Omental fat pad (tissue), 4 donors: ENCODE measurements around the gene MYO5A. TPM values are rescaled to one million over a fixed set of nuclear protein-coding genes. Genes with fewer than 3 reads are reported as not detected.
"Not testable (repeated sequence)": the region's sequence is repeated elsewhere in the genome, so short reads cannot be mapped to it uniquely, and the experiment has no call there.

Experiments
- ATAC-seq: fragments of 150-250 bp; one replicate; pipeline ENCODE4 v1.9.1; 2016; ENCODE audit warnings: mild to moderate bottlenecking, moderate library complexity; ENCODE audit not compliant: low FRiP score
- DNase-seq: peaks from one replicate; pipeline ENCODE4 v3.0.0-alpha.2; 2019; ENCODE audit warnings: low spot score
- total RNA-seq, 4 donors: library from RNA; depleted of rRNA; stranded (reverse); fragments of >200 nt; gene quantifications; one replicate each; pipeline ENCODE4 v1.1.0, GENCODE V29; 2016
- TF ChIP-seq, protein P1 (sequence below), 3 donors: fragments of 450-650 bp; IDR thresholded peaks; one replicate each; pipeline ENCODE4 v1.5.1; 2016 to 2017; ENCODE audit warnings: antibody characterized with exemption in 3 of 3, mild to moderate bottlenecking in 3 of 3, moderate library complexity in 2 of 3

Gene MYO5A
- 10 to 100 TPM; 45.5 to 81.6 (median 65.5) TPM for total RNA-seq

GRCh38 chr15:52528564-52529340, at the start of gene MYO5A:
Gene MYO5A (minus strand): TSS chr15:52528880. CDS start chr15:52528806, 74 bp downstream.
- TF ChIP-seq, protein P1, sequence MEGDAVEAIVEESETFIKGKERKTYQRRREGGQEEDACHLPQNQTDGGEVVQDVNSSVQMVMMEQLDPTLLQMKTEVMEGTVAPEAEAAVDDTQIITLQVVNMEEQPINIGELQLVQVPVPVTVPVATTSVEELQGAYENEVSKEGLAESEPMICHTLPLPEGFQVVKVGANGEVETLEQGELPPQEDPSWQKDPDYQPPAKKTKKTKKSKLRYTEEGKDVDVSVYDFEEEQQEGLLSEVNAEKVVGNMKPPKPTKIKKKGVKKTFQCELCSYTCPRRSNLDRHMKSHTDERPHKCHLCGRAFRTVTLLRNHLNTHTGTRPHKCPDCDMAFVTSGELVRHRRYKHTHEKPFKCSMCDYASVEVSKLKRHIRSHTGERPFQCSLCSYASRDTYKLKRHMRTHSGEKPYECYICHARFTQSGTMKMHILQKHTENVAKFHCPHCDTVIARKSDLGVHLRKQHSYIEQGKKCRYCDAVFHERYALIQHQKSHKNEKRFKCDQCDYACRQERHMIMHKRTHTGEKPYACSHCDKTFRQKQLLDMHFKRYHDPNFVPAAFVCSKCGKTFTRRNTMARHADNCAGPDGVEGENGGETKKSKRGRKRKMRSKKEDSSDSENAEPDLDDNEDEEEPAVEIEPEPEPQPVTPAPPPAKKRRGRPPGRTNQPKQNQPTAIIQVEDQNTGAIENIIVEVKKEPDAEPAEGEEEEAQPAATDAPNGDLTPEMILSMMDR (IDR thresholded peaks at IDR 0.05) = no peak
- no peak for DNase-seq
- peak; percentile 95 for ATAC-seq

DNA sequence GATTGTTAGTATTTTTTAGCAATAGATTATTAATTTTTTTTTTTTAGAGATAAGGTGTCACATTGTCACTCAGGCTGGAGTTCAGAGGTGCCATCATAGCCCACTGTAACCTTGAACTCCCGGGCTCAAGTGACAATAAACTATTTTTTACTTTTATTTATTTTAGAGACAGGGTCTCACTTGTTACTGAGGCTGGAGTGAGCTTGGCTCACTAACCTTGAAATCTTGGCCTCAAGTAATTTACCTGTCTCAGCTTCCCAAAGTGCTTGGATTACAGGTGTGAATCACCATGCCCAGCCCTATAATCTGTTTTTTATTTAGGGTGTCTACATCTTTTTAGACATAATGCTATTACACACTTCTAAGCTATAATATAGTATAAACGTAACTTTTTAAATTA, 48.0 kb upstream of the MYO5A start:
- DNase-seq = no peak
- TF ChIP-seq, protein P1 (IDR thresholded peaks at IDR 0.05) = no peak
- no peak for ATAC-seq

- not testable (repeated sequence) for ATAC-seq, DNase-seq
Measured at GRCh38 chr15:52575573-52575972, 46.9 kb upstream of the MYO5A start.

GRCh38 chr15:52575072-52575471, 46.4 kb upstream of the MYO5A start:
- ATAC-seq (no peak), DNase-seq (no peak)
- TF ChIP-seq, protein P1 (IDR thresholded peaks at IDR 0.05) = no peak

- DNase-seq, ATAC-seq: not testable (repeated sequence)
Measured at GRCh38 chr15:52574623-52575022, 45.9 kb upstream of the MYO5A start.

DNA sequence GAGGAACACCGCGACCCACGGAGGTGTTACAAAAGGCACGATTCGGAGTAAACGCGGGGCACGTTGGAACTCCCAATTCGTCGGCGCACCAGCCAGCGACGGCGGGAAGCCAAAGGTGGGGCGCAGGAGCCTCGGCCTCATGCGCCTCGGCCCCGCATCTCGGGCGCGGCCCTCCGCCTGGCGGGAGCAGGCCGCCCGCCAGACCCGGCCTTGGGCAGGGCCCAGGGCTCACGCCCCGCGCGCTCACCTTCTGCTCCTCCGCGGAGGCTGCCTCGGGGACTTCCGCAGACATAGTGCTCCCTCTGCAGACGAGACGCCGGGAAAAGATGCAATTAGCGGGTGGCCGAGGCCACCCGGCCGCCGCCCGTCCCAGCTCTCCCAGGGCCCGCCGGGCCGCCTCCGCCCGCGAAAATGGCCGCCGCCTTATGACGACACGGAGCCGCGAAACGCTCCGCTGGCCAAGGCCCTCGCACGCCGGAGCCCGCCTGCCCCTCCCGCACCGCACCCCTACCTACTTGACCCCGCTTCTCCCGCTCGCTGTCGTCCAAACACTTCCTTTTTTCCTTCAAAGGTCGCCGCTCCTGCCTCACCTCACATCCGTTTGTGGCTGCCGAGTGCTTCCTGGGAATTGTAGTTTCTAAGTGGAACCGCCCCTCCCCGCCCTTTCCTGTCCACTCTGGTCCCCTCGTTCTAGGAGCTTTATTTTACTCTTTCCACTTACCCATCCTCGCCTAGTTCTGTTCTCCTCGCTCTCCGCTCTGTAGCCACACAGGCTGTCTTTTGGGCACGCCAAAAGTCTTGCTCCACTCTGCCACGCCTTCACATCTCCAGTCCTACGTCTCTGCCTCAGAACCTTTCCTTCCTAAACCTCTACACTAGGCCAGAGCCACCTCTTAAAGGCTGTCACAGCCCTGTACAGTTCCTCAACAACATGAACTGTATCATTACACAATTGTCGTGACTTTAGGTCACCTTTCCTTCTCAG, 40.2 kb upstream of the MYO5A start, which contains the start of gene ARPP19:
Gene ARPP19, minus strand, starts transcription at position 430 of the 985 bp plus-strand sequence. Its CDS starts 138 bp downstream, at position 292.
- TF ChIP-seq, protein P1 (IDR thresholded peaks at IDR 0.05) = no peak
- peak; percentile 66 for DNase-seq

DNA sequence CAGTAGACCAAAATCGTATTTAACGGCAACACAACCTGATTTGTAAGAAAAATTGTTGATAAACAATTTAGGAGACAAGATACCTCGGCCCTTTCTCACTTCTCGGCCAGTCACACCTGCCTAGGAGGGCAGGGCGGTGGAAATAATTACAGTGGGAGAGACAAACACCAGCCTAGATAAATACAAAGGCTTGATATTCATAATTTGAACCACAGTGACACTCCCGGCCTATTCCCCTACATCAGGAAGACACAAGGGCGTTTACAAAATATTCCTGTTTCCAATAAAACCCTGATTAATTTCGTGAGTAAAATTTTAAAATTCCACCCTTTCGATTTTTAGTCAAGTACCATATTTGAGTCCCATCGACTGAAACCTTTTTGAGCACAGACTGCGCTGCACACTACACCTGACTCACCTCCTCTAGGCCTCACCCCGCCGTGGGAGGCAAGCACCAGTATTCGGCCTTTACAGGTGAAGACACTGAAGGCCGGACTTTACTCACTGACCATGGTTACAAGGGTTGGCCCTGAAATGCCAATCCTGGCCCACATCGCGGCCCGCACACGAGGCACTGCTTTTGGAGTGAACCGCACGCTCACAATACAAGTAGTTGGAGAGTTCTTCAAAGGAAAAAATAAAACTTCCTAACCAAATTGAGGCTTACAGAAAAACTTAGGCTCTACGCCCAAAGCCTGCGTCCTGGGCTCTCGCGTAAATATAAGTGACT, 39.4 kb upstream of the MYO5A start:
- no peak for DNase-seq
- TF ChIP-seq, protein P1 (IDR thresholded peaks at IDR 0.05) = no peak
- peak; percentile 69 for ATAC-seq

More for the DNA sequence above, 40.2 kb upstream of the MYO5A start, which contains the start of gene ARPP19:
- ATAC-seq = peak; percentile 90
